Stimulated activated CD4-positive, alpha-beta T cell treated with anti-CD3 and anti-CD28 coated beads, Interleukin-12 subunit alpha, Interleukin-12 subunit beta, amount 100 ng/mL, for 48 hours (primary cell): ENCODE data around the gene TSPAN3.

Experiments
- DNase-seq, 3 donors: peaks; one replicate each; pipeline ENCODE4 v3.0.0-alpha.2; 2020; ENCODE audit warnings: low read depth in 2 of 3, low spot score in 1 of 3

TSPAN3 gene

DNA sequence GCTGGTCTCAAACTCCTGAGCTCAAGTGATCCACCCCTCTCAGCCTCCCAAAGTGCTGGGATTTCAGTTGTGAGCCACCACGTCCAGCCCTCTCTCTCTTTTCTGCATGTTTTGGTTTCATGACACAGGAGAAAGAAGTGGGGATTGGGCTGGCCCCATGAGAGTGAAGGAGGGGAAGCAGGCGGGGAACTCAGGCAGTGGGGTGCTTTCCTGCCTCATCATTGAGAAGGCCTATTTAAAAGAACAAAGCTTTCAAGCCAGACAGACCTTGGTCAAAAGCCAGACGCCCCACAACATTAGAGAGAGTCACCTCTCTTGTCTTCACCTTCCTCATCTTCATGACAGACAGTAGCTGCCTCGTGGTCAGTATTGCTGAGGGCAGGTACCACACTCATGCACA lies 60.1 kb downstream of the TSPAN3 start:
- DNase-seq, result no peak

GRCh38 chr15:77010312-77010686 lies 60.6 kb downstream of the TSPAN3 start:
- no peak for DNase-seq

GRCh38 chr15:77009646-77010311 lies 61.1 kb downstream of the TSPAN3 start:
- no peak for DNase-seq

GRCh38 chr15:77009176-77009575 lies 61.7 kb downstream of the TSPAN3 start:
- DNase-seq, result no peak

DNA sequence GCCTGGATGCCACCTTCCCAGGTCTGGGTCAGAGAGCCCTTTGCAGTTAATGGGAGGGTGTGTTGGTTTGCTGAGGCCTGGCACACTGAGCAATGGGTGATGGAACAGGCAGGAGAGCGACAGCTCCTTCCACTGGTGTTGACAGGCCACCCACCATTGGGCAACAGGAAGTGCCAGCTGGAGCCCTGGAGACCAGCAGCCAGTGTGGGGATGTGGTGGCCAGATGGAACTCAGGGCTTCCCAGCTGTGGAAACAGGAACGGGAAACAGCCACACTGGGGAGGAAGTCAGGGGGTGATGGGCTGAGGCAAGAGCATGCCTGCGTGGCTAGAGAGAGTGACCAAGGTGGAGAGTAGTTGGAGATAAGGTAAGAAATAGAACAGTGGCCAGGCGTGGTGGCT lies 66.7 kb downstream of the TSPAN3 start:
- DNase-seq, result no peak

DNA sequence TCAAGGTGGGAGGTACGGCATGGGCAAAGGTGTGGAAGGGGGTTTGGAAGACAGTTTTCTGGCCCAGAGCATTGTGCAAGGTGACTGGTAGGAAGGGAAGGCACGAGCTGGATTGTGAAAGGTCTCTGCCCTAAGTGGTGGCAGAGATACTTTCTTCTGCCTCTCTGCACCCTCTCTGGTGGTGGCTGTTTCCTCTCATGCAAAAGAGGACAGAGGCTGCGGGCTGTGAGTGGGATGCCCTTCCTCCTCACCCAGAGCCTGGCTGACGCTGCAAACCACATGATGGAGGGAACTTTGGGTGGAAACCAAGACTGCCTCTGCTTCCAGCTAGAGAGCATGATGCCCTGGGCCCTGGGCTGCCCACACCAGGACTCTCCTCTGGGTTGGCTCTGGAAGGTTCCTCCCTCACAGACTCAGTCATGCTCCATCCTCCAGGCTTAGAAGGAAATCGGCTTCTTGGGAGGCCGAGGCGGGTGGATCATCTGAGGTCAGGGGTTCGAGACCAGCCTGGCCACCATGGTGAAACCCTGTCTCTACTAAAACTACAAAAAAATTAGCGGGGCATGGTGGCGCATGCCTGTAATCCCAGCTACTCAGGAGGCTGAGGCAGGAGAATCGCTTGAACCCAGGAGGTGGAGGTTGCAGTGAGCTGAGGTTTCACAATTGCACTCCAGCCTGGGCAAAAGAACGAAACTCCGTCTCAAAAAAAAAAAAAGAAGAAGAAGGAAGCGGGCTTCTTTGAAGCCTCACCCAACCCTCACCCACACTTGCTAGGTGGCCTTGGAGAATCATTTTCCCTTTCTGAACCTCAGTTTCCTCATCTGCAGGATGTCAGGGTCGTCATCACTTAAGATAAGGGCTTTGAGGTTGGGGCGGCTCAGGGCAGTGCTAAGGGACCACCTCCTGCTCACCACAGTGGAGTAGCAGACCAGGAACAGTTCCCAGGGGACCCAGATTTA lies 67.7 kb downstream of the TSPAN3 start:
- DNase-seq, result peak; percentile 57 to 73 (median 68)

DNA sequence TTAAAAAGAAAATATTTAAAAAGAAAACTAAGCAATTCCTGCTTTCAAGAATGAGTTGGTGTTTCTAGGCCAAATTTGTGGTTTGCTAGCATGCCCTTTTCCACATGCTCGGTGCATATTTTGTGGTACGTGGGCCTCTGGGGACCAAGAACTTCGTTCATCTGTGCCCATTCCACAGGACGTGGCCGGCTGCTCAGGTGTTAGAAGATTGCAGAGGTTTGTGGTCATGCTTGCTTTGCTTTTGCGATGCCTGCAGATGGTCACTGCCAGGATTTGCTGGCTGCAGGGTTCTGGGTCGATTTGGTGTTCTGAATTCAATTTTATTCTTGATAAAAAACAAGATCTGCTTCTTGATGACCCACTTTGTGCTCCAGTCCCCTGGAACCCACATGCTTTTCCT lies 68.5 kb downstream of the TSPAN3 start:
- no peak for DNase-seq

DNA sequence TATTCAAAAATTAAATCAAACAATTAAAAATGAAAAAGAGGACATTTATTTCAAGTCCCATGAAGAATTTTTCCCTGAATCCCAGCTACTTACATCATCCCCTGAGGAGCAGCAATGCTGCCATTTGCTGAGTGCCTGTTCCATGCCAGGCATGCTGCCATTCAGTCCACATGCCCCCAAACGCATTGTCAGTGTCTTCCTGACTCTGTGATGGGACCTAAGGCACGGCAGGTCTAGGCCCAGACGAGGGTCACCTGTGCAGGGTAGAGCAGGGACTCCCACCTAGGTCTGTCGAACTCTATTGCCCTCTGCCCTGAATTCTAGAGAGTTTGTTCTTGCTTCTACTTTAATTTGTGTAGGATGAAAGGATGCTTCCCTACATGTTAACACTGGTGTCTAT lies 68.9 kb downstream of the TSPAN3 start:
- no peak for DNase-seq

DNA sequence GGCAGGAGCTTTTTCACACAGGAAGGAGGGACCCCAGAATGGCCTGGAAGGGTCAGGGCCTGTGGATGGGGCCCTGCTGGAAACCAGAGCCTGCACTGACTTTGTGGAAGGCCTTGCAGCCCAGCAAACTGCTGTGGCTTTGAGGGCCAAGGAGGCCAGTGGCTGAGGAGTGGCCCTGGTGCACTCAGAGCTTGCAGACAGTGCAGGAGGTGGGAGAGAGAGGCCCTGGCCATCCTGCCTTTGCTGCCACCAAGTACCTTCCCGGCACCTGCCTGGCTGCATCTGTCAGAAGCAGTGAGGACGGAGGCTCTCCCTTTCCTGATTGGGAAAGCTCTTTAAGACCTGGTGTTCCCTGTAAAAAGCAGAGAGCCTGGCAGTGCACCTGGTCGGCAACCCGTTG lies 69.6 kb downstream of the TSPAN3 start:
- DNase-seq, result no peak

- no peak for DNase-seq
Observed at GRCh38 chr15:76999996-77000395, 70.9 kb downstream of the TSPAN3 start.

DNA sequence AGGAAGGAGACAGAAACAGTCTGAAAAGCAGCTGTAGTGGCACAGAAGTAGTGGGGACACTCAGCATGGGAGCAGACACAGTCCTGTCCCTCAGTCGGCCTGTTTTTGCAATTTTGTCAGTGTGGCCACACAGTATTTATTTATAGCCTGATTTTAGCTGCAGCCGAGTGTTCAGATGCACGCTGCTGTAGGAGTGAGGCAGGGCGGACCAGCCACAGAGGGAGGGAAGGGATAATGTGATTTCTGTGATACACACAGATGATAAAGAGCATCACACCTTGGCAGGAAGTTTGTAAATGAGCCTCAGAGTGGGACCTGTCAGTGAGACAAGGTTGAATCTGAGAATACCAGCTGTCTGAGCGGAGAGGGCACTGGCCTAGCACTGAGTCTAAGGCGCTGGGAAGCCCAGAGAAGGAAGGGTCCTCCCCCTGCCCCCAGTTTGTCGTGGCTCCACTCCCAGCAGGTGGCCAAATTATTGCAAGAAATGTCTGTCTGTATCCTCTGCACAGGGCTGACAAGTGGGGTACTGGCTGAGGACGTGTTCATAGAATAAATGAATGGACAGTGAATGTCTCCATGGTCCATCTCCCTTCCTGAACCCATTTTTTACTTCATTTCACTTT lies 72.1 kb downstream of the TSPAN3 start:
- DNase-seq, result no peak

- peak in 1 of 3 donors; percentile 56 for DNase-seq
Observed at GRCh38 chr15:76996526-76997401, 74.1 kb downstream of the TSPAN3 start.

- no peak for DNase-seq
Observed at GRCh38 chr15:76996076-76996525, 74.8 kb downstream of the TSPAN3 start.

DNA sequence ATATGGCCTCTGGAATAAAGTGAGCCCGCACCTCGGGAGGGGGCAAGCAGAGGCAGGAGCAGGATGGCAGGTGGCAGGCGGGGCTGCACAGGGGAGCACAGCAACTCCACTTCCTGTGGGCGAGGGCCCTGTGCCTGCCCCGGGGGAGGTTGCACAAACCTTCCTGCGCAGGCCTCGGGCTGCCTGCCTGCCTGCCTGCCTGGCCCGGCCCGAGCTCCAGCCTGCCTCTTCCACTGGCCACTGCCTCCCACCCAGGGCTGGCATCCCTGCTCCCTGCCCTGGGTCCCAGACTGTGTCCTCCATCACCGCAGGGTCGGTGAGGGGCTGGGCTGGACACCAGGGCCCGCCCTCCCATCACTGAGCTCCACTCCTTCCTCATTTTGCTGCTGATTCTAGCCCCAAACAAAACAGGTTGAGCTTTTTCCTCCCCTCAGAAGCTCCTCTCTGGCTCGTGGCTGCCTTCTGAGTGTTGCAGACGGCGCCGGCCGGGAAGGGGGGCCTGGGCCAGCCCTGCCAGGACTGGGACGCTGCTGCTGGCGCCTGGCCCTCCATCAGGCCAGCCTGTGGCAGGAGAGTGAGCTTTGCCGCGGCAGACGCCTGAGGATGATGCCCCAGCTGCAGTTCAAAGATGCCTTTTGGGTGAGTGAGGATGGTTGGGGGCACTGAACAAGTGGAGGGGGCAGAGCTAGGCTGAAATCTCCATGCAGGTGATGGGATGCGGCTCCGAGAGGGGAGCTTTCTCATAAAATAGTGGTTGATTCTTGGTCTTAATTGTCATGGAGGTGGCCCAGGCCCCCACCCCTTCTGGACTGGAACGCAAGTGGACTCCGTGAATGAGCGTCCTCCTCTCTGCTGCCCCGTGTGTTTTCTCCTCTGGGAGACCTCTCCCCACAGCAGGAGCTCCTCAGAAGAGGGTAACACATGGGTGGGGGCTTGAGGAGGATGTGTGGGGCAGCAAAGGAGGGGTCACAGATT lies 75.7 kb downstream of the TSPAN3 start, which contains the start of gene PSTPIP1:
Gene PSTPIP1, plus strand, starts transcription at position 156 of the 975 bp plus-strand sequence. Its CDS starts 448 bp downstream, at position 604.
- peak in 2 of 3 donors; percentile 53 to 55 for DNase-seq

- no peak for DNase-seq
Observed at GRCh38 chr15:76994496-76994895, 76.4 kb downstream of the TSPAN3 start.

GRCh38 chr15:76994001-76994400 lies 76.9 kb downstream of the TSPAN3 start:
- peak in 2 of 3 donors; percentile 58 to 60 for DNase-seq

DNA sequence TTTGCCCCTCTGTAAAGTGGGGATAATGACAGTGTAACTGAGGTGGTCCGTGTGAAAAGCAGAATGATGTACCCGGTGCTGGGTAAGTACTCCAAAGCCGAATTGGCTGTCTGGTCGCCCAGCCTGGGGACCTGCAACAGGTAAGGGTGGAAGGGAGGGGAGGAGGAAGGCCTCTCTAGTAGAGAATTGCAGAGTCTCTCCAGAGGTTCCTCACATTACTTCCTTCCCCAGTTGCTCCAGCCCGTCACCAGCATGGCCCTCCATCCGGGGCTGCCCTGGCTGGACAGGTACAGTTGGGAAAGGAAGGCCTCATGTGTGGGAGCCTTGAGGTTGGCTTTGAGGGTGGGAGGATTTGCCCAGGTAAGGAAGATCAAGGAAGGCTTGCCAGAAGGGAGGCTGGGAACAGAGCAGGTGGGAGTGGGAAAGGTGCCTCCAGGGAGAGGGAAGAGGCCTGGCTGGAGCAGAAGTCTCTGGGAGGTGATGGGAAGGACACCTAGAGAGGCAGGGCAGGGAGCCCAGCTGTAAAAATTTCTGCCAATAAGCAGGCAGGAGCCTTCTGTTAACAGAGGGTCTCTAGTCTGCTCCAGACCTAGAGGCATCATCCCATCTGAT lies 77.7 kb downstream of the TSPAN3 start:
- DNase-seq, result no peak

- no peak for DNase-seq
Observed at GRCh38 chr15:76991741-76992645, 78.9 kb downstream of the TSPAN3 start.
